Mesothelial cell of epicardium (in vitro differentiated cells): ENCODE data around the gene DAAM2. TPM values are rescaled to one million over a fixed set of nuclear protein-coding genes. Genes with fewer than 3 reads are reported as not detected.

Source experiments
- DNase-seq, 2 experiments: peaks; one replicate each; pipeline ENCODE4 v3.0.0; 2021; ENCODE audit warnings: low spot score in 2 of 2; ENCODE audit not compliant: unreplicated experiment in 2 of 2
- H3K27ac Mint-ChIP-seq: 2 replicates; pipeline ENCODE4 v1.8.0; 2021; ENCODE audit warnings: mixed read lengths
- H3K27me3 Mint-ChIP-seq: 2 replicates; pipeline ENCODE4 v1.8.0; 2021; ENCODE audit warnings: low read depth, mixed read lengths
- H3K36me3 Mint-ChIP-seq: 2 replicates; pipeline ENCODE4 v1.8.0; 2021; ENCODE audit warnings: mixed read lengths
- H3K4me1 Mint-ChIP-seq: 2 replicates; pipeline ENCODE4 v1.8.0; 2021; ENCODE audit warnings: mixed read lengths
- H3K4me3 Mint-ChIP-seq: 2 replicates; pipeline ENCODE4 v1.8.0; 2021; ENCODE audit warnings: mild to moderate bottlenecking, moderate library complexity, mixed read lengths
- H3K9me3 Mint-ChIP-seq: 2 replicates; pipeline ENCODE4 v1.8.0; 2021; ENCODE audit warnings: mixed read lengths
- total RNA-seq: library from RNA; stranded (reverse); gene quantifications from 3 replicates; pipeline ENCODE4 v1.2.1, GENCODE V29; 2021
- TF ChIP-seq, protein P1 (sequence below): fragments of 200-600 bp; sonication (generic); IDR thresholded peaks from one replicate; pipeline ENCODE4 v1.5.0; 2021; ENCODE audit warnings: antibody characterized with exemption; ENCODE audit not compliant: unreplicated experiment

DAAM2 gene
- total RNA-seq, 1 donor from 2014 or later = 13.7 TPM

DNA sequence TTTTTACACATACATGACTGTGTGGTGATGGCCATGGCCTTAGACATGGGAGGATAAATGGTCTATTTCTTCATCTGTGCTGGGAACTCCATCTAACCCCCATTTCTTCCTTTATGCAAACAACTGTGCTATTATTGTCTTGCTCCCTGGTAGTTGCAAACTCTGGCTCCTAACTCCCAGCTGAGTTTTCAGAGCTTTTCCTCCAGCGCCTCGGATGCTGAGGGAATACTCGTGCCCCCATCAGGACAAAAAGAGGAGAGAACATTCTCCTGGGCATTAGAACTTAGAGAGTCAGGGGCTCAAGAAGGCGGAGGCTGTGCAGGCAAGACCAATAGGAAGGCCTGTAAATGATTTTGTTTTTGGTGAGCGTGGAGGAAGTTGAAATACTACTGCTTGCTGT is 2.1 kb downstream of the DAAM2 start:
- peaks cover 14% of the 10 kb centered on the region for H3K27me3 Mint-ChIP-seq
- peak overlapping the region; percentile 18 for H3K4me3 Mint-ChIP-seq
- TF ChIP-seq, protein P1, sequence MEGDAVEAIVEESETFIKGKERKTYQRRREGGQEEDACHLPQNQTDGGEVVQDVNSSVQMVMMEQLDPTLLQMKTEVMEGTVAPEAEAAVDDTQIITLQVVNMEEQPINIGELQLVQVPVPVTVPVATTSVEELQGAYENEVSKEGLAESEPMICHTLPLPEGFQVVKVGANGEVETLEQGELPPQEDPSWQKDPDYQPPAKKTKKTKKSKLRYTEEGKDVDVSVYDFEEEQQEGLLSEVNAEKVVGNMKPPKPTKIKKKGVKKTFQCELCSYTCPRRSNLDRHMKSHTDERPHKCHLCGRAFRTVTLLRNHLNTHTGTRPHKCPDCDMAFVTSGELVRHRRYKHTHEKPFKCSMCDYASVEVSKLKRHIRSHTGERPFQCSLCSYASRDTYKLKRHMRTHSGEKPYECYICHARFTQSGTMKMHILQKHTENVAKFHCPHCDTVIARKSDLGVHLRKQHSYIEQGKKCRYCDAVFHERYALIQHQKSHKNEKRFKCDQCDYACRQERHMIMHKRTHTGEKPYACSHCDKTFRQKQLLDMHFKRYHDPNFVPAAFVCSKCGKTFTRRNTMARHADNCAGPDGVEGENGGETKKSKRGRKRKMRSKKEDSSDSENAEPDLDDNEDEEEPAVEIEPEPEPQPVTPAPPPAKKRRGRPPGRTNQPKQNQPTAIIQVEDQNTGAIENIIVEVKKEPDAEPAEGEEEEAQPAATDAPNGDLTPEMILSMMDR = no peak
- H3K27ac Mint-ChIP-seq = no peak overlapping the region
- peaks cover 27% of the 10 kb centered on the region for H3K4me1 Mint-ChIP-seq
- no peaks in the 10 kb centered on the region for H3K36me3 Mint-ChIP-seq
- no peaks in the 10 kb centered on the region for H3K9me3 Mint-ChIP-seq
- DNase-seq = no peak

DNA sequence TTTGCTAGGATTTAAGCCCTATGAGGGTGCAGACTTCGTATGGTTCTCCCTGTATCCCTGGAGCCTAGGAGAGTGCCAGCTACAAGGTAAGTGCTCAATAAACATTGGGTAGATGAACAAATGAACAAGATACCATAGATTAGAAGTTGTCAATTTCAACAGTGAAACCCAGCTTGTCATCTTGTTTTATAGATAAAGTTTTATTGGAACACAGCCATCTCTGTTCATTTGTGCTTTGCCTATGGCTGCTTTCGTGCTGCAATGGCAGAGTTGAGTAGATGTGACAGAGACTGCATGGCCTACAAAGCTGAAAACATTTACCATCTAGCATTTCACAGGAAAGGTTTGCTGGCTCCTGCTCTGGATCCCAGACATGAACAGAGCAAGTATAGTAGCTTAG is 5.6 kb downstream of the DAAM2 start:
- H3K9me3 Mint-ChIP-seq = no peaks in the 10 kb centered on the region
- DNase-seq = no peak
- H3K27ac Mint-ChIP-seq = no peak overlapping the region
- H3K27me3 Mint-ChIP-seq = peaks cover 12% of the 10 kb centered on the region
- no peak overlapping the region for H3K4me3 Mint-ChIP-seq
- H3K36me3 Mint-ChIP-seq = no peaks in the 10 kb centered on the region
- H3K4me1 Mint-ChIP-seq = peaks cover 37% of the 10 kb centered on the region
- TF ChIP-seq, protein P1 = no peak

DNA sequence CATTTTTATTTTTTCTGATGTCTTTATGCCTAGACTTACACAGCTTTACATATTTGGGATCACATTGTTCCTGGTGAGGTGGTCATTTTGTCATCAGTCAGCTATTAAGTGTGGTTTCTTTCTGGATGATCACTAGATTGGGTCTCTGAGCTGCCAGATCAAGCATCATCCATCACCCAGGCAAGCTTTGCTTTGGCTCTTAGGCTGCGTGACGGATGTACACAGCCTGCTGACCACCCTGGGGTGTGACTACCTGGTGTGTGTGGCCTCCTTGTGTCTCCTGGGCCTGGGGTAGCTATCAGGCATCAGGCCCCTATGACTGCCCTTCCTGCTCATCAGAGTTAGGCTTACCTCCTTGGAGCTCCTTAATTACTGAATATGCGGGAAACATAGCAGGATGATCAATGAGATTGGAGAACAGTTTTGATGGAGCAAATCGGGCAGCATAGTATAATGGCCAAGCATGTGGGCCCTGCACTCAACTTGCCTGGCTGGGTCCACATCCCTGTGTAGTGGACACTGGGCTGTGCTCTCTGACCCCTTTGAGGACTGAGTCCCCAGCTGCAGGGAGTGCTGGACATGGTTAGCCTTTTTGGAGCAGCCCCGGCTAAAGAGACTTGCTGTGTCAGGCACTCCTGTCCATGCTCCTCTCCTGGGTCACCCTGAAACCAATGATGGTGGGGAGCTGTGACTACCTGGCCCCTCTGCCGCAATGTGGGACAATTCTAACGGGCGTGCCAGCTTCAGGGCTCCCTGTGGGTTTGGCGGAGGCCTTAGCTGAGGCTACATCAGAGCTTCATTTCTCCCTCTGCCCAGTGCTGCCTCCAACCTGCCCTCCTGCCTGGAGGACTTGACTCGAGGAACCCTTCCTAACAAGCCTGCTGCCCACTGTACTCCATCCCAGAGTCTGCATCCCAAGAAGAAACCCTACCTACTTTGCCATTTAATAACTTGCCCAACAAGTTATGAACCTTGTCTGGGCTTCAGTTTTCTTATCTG is 8.2 kb downstream of the DAAM2 start:
- Mint-ChIP-seq H3K27ac (no peak overlapping the region), H3K27me3 (no peaks in the 10 kb centered on the region), H3K4me1 (peaks cover 21% of the 10 kb centered on the region), H3K9me3 (no peaks in the 10 kb centered on the region), H3K36me3 (no peaks in the 10 kb centered on the region), H3K4me3 (no peak overlapping the region)
- no peak for DNase-seq
- TF ChIP-seq, protein P1 = no peak

DNA sequence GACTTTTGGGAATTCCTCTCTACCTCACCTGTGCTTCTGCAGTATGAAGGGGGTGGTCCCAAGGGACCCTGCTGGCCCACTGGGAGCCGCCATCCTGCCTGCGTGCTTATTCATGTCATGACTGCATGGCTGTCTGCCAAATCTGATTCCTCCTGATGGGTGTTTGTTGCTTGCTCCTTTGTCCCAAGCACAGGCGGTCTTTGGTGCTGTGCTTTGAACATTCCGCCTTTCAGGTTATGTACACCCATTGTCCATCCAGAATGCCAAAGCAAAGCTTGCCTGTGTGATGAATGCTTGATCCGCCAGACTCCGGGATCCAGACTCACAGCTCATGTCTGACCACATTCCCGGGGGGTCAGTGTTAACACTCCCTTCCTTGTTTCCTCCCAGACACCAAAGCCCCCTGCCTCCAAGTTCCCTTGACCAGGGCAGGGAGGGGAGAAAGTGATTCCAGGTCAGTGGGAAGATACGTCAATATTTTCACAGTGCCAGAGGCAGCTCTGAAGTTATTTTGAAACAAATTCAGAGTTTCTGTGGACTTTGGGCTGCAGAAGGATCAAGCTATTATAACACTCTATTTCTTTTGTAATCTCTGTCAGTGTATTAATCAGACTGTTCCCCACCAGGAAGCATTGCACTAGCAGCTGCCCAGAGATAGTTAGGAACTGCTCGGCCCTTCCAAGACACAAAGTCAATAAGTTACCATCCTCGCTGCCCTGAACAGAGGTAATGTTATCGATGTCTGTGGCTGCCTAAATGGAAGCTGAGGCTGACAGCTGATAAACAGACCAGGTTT is 9.5 kb downstream of the DAAM2 start:
- Mint-ChIP-seq H3K27me3 (no peaks in the 10 kb centered on the region), H3K4me1 (peaks cover 30% of the 10 kb centered on the region), H3K4me3 (peak overlapping the region; percentile 13), H3K36me3 (no peaks in the 10 kb centered on the region), H3K27ac (peak overlapping the region; percentile 88), H3K9me3 (no peaks in the 10 kb centered on the region)
- TF ChIP-seq, protein P1 = no peak
- DNase-seq = no peak

DNA sequence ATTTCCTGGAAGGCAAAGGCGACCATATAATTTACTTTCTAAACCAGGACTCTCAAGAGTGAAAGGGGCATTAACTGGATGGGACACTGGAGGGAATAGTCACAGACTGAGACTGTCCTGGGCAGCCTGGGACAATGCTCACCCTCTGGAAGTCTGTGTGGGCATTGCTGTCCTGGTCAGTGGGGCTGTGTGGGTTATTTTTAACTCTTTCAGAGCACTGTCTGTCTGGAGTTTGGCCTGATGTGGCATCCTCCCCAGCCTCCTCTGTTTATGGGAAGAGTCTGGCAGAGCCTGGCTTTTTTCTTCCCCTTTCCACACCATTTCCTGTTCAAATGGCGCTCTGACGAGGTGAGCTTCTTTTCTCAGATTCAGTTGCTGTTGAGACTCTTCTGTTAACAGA is 11.7 kb downstream of the DAAM2 start:
- Mint-ChIP-seq H3K4me3 (no peak overlapping the region), H3K27ac (no peak overlapping the region)

More for the DNA sequence above, 11.7 kb downstream of the DAAM2 start:
- DNase-seq = no peak
- Mint-ChIP-seq H3K27me3 (no peaks in the 10 kb centered on the region), H3K36me3 (no peaks in the 10 kb centered on the region), H3K4me1 (peaks cover 32% of the 10 kb centered on the region), H3K9me3 (no peaks in the 10 kb centered on the region)
- TF ChIP-seq, protein P1 = no peak
